Keratinocyte (primary cell): ENCODE data around the gene ATM.

Source experiments
- EZH2 ChIP-seq: IDR thresholded peaks from one replicate; pipeline ENCODE4 v1.6.1; 2012; ENCODE audit warnings: inconsistent platforms, mild to moderate bottlenecking, low read length, moderate library complexity
- TF ChIP-seq, protein P1 (sequence below), 3 experiments: IDR thresholded peaks in 1 of 3; conservative IDR thresholded peaks in 1 of 3; optimal IDR thresholded peaks in 1 of 3; 2 replicates in 2 of 3; 3 replicates in 1 of 3; pipeline versions ENCODE3 to v1.5.1; 2011; ENCODE audit warnings: low read length in 3 of 3, mild to moderate bottlenecking in 3 of 3, moderate library complexity in 2 of 3, control low read depth in 1 of 3, inconsistent platforms in 1 of 3; ENCODE audit not compliant: insufficient read depth in 2 of 3; ENCODE audit errors: extremely low read depth in 1 of 3

DNA sequence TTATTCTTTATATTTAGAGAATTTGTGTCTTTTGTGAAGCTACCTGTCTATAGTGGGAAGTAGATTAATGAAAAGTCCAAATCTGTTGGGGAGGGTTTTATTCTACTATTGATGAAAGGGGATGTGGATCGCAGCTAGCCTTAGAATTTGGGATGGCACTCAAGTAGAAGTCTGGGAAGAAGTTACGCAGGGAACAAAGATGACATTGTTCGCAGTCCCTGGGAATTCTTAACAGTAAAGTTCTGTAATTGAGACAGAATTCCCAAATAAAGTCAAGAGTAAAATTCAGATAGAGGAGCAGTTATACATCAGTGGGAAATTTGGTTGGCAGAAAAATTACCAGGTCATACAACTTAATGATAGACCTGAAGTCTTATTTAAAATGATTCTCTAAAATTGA lies 64.1 kb downstream of the ATM start:
- TF ChIP-seq, protein P1, sequence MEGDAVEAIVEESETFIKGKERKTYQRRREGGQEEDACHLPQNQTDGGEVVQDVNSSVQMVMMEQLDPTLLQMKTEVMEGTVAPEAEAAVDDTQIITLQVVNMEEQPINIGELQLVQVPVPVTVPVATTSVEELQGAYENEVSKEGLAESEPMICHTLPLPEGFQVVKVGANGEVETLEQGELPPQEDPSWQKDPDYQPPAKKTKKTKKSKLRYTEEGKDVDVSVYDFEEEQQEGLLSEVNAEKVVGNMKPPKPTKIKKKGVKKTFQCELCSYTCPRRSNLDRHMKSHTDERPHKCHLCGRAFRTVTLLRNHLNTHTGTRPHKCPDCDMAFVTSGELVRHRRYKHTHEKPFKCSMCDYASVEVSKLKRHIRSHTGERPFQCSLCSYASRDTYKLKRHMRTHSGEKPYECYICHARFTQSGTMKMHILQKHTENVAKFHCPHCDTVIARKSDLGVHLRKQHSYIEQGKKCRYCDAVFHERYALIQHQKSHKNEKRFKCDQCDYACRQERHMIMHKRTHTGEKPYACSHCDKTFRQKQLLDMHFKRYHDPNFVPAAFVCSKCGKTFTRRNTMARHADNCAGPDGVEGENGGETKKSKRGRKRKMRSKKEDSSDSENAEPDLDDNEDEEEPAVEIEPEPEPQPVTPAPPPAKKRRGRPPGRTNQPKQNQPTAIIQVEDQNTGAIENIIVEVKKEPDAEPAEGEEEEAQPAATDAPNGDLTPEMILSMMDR (optimal IDR thresholded peaks at IDR 0.05 in 1 of 3, IDR thresholded peaks at IDR 0.05 in 1 of 3, conservative IDR thresholded peaks at IDR 0.05 in 1 of 3; ENCODE audit: extremely low read depth in 1 of 3, insufficient read depth in 2 of 3, low read length in 3 of 3), result no peak
- no peak for TF ChIP-seq EZH2
